GM12801 (cell line): ENCODE measurements around the gene GCN1.

Source experiments
- CTCF ChIP-seq: IDR thresholded peaks from one replicate; pipeline ENCODE4 v1.5.1; 2011; ENCODE audit warnings: control low read depth; ENCODE audit not compliant: insufficient read length; ENCODE audit errors: extremely low read depth

Gene GCN1

GRCh38 chr12:120190985-120191480, 3.5 kb downstream of the GCN1 start:
- TF ChIP-seq CTCF = no peak

- no peak for TF ChIP-seq CTCF
Measured at GRCh38 chr12:120190386-120190785, 4.1 kb downstream of the GCN1 start.

- TF ChIP-seq CTCF = no peak
Measured at GRCh38 chr12:120186654-120187053, 7.9 kb downstream of the GCN1 start.

GRCh38 chr12:120183211-120183631, 11.3 kb downstream of the GCN1 start:
- TF ChIP-seq CTCF = no peak

- TF ChIP-seq CTCF = no peak
Measured at GRCh38 chr12:120181991-120182631, 12.4 kb downstream of the GCN1 start.

- TF ChIP-seq CTCF = no peak
Measured at GRCh38 chr12:120180975-120181374, 13.5 kb downstream of the GCN1 start.

GRCh38 chr12:120175537-120175936, 19.0 kb downstream of the GCN1 start:
- TF ChIP-seq CTCF = no peak
